Central memory CD4-positive, alpha-beta T cell (primary cell): ENCODE measurements around the gene TCF7.
"Not testable (repeated sequence)": the region's sequence is repeated elsewhere in the genome, so short reads cannot be mapped to it uniquely, and the experiment has no call there.

Experiments
- DNase-seq: peaks from one replicate; pipeline ENCODE4 v3.0.0; 2022

TCF7 gene

GRCh38 chr5:134145779-134146581 lies 31.5 kb downstream of the TCF7 start:
- DNase-seq: peak; percentile 72

- DNase-seq: no peak
These were observed 32.4 kb downstream of the TCF7 start for GRCh38 chr5:134146651-134147518.

DNA sequence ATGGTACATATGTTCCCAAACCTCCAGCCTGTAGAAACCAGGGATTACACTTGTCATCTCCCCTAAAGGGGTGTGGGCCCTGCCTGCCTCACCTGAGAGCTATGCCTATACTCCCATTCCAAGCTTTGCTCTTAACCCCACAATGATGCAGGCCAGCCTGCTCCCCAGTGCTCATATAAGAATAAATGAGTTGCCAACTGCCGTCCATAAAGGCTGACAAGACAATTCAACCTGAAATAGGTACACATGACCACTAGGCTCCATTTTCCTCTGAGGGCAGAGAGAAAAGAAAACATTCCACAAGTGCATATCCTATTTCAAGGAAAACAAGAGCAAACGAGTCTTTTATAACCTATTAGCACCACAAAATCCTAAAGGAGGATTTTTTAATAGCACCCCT lies 33.8 kb downstream of the TCF7 start:
- DNase-seq: no peak

DNA sequence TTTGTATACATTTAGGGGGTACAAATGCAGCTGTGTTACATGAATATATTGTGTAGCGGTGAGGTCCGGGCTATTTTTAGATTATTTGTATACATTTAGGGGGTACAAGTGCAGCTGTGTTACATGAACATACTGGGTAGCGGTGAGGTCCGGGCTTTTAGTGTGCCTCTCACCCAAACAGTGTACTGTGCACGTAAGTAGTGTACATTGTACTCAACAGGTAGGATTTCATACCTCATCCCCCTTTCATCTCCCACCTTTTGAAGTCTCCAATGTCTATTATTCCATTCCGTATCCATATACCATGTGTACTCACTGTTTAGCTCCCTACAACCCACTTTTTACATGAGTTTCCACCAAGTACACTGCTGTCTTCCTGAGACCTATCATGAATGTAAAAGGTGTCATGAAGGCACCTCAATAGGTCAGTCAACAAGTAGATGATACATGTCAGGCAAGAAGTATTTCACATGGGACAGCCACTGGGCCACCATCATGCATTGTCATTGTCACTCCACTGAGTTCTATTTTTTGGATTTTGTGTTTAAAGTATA lies 34.6 kb downstream of the TCF7 start:
- DNase-seq: no peak

DNA sequence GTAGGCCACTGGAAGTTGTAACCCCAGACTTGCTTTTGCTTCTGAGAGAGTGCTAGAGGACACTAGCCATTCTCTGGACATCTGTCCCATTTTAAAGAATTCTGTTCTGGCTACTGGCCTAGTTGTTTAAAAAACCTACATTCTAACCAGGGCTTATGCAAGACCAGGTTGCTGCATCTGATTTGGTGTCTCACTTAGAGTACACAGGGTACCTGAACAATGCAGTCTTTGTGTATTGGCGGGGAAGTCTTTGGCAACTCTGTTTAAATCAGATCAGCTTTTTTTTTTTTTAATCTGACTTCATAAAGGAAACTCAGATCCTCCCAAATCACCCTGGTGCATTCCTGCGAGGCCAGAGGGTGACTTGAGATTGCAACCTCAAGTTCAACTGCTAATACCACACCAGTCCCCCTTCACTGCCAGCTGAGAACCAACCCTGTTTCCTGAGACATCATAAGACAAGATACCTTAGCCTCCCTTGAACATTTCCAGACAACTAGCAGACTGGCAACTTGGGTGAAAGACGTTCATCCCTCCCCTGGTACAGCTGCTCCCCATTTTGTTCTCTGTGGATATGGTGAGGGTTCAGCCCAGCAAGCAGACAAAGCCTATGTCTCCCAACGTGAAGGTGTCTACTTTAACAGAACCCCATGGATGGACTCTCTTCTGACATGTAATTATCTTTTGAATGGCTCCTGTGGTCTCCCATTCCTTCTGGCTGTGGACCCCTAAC lies 35.3 kb downstream of the TCF7 start:
- DNase-seq: no peak

- DNase-seq: no peak
These were observed 37.2 kb downstream of the TCF7 start for GRCh38 chr5:134151723-134152122.

GRCh38 chr5:134152173-134152832 lies 37.8 kb downstream of the TCF7 start:
- not testable (repeated sequence) for DNase-seq

- no peak for DNase-seq
These were observed 38.8 kb downstream of the TCF7 start for GRCh38 chr5:134153241-134153640.

DNA sequence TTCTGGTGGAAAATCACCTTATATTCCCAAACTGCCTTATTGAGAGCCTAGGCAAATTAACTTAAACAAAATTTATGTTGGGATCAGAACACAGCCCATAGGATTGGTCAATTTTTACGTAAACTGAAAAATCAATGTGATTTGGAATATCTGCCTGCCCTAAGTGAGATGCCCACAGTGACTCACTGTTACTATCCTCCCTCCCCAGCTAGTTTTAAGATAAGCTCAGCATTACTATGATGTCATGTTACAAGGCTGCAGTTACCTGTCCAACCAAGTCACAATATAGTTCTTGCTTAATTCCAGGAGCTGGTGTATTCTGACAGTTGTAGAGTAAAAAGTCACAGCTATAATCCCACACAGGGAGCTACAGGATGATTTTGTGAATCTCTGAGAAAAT lies 39.2 kb downstream of the TCF7 start:
- DNase-seq: no peak

- no peak for DNase-seq
These were observed 47.3 kb downstream of the TCF7 start for GRCh38 chr5:134161513-134162395.

GRCh38 chr5:134162592-134162991 lies 48.1 kb downstream of the TCF7 start:
- DNase-seq: no peak

GRCh38 chr5:134171972-134172371 lies 57.5 kb downstream of the TCF7 start:
- no peak for DNase-seq

GRCh38 chr5:134174841-134175839 lies 60.7 kb downstream of the TCF7 start:
- no peak for DNase-seq

DNA sequence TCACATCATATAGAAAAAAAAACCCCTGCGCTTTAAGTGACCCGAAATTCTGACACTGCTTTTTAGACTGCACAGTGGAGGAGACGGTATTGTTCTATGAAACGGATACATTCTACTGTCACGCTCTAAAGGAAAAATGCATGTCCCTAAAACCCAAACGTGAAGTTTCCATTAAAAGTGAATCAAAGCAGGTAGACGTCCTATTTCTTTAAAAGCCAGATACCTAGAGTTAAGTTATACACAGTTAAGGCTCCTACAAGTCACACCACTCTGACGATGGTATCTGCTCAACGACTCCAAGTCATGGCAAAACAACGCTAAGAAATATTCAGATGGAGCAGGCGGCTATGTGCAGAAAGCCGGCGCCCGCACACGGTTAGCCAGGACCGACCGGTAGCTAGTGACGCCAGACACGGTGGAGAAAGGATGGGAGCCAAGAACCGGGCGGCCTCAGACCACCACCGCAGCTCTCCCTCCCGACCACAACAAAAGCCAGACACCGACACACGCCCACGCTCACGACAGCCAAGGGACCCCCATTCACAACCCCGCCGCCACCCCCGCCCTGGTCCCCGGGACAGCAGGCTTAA lies 61.5 kb downstream of the TCF7 start:
- no peak for DNase-seq

- DNase-seq: peak; percentile 86
These were observed 62.3 kb downstream of the TCF7 start, which contains the start of gene SKP1 for GRCh38 chr5:134176511-134177368. SKP1 (minus strand) TSS chr5:134176950; CDS start chr5:134174022, 2,928 bp downstream.

DNA sequence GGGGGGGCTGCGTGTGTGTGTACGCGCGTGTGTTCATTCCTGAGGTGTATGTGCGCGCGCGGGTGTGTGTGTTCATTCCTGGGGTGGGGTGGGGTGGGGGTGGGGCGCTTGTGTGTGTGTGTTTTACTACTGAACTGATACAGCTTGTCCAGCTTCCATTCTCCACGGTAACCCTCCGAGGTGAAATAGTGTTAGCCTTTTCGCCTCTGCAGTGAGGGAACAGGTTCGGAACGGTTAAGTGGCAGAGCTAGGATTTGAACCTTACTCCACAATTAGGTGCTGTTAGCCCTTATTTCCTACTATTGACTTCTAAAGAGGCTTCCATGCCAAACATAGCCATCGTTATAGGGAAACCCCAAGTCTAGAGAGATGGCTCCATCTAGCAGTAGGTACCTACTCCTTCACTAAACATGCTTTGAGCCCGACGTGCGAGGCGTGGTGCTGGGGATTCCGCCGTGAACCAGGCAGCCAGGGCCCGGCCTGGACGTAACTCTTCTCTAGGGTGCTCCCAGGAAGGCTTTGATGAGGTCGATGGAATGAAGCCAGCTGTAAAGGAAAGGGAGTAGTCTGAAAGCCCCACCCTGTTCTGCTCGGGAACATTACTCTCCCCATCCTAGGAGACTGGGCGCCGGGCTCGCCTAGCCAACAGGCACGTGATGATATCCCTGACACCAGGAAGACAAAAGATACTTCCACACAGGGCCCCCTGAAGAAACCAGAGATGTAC lies 63.1 kb downstream of the TCF7 start:
- peak; percentile 13 for DNase-seq

DNA sequence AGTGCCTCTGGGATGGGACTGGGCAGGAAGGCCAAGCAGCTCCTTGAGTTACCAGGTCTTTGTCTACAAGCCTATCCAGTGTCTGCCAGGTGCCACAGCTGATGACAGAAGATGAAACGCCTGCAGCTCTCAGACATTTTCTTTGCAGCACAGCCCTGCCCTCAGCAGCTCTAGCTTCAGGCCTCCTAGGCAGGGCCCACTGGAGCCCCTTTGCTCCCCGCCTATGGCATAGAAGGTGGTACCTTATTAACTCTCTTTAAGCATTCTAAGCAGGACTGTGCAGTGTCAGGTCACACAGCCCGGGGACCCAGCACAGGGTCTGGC lies 63.6 kb downstream of the TCF7 start:
- DNase-seq: no peak

- no peak for DNase-seq
These were observed 69.0 kb downstream of the TCF7 start for GRCh38 chr5:134183481-134183880.
